AG09319 (cell line): ENCODE measurements around the gene MYO18B.
A peak's percentile ranks its signal among the peaks of the same experiment; 100 is the strongest.

ENCODE experiments used
- DNase-seq: peaks from one replicate; pipeline ENCODE4 v3.0.0-alpha.2; 2010; ENCODE audit warnings: low read depth; ENCODE audit errors: extremely low read depth
- CTCF ChIP-seq: IDR thresholded peaks from 2 replicates; pipeline ENCODE4 v1.5.1; 2011; ENCODE audit warnings: low read depth, mild to moderate bottlenecking, inconsistent platforms, low read length, moderate library complexity

The MYO18B gene

GRCh38 chr22:25765801-25766200 lies 23.8 kb downstream of the MYO18B start:
- no peak for DNase-seq
- TF ChIP-seq CTCF: no peak

GRCh38 chr22:25766418-25766817 lies 24.4 kb downstream of the MYO18B start:
- no peak for DNase-seq
- TF ChIP-seq CTCF: no peak

- DNase-seq: no peak
- TF ChIP-seq CTCF: no peak
Observed at GRCh38 chr22:25770333-25770732, 28.3 kb downstream of the MYO18B start.

- DNase-seq: no peak
Observed at GRCh38 chr22:25772288-25772687, 30.3 kb downstream of the MYO18B start.

GRCh38 chr22:25774575-25775026 lies 32.6 kb downstream of the MYO18B start:
- TF ChIP-seq CTCF: peak; percentile 36

More at GRCh38 chr22:25772288-25772687, 30.3 kb downstream of the MYO18B start:
- no peak for TF ChIP-seq CTCF

GRCh38 chr22:25775531-25775930 lies 33.5 kb downstream of the MYO18B start:
- TF ChIP-seq CTCF: no peak

More at GRCh38 chr22:25774575-25775026, 32.6 kb downstream of the MYO18B start:
- DNase-seq: no peak

GRCh38 chr22:25777411-25777810 lies 35.4 kb downstream of the MYO18B start:
- no peak for TF ChIP-seq CTCF
- no peak for DNase-seq

More at GRCh38 chr22:25775531-25775930, 33.5 kb downstream of the MYO18B start:
- no peak for DNase-seq
